HFFc6 (cell line): Measurements from ENCODE around the gene IL17C. TPM values are rescaled to one million over a fixed set of nuclear protein-coding genes. Genes with fewer than 3 reads are reported as not detected.

Experiments used
- DNase-seq: peaks from one replicate; pipeline ENCODE4 v3.0.0-alpha.2; 2018
- H3K27ac Mint-ChIP-seq: 2 replicates; pipeline ENCODE4 v1.8.0; 2020; ENCODE audit warnings: mild to moderate bottlenecking, mixed read lengths
- H3K27me3 Mint-ChIP-seq: 2 replicates; pipeline ENCODE4 v1.8.0; 2021; ENCODE audit warnings: mild to moderate bottlenecking, moderate library complexity, mixed read lengths; ENCODE audit not compliant: insufficient read depth
- H3K36me3 Mint-ChIP-seq: 2 replicates; pipeline ENCODE4 v1.8.0; 2021; ENCODE audit warnings: low read depth, mixed read lengths
- H3K4me1 Mint-ChIP-seq: 2 replicates; pipeline ENCODE4 v1.8.0; 2020; ENCODE audit warnings: low read depth, mixed read lengths
- H3K4me3 Mint-ChIP-seq: 2 replicates; pipeline ENCODE4 v1.8.0; 2020; ENCODE audit warnings: mild to moderate bottlenecking, moderate library complexity, mixed read lengths
- H3K9me3 Mint-ChIP-seq: 2 replicates; pipeline ENCODE4 v1.8.0; 2020; ENCODE audit warnings: mild to moderate bottlenecking, mixed read lengths
- total RNA-seq, 6 experiments: library from RNA; stranded (reverse); fragmentation: NEBNext Ultra II Directional; extraction: Animal tissue kit (Norgen Biotek cat#: 25700); gene quantifications; 2 replicates in 1 of 6; 3 replicates in 5 of 6; pipeline ENCODE4 v1.2.3, GENCODE V29; 2021
- TF ChIP-seq, protein P1 (sequence below): fragments of 200-600 bp; sonication (generic); IDR thresholded peaks from 2 replicates; pipeline ENCODE4 v1.5.0; 2021; ENCODE audit warnings: antibody characterized with exemption, mild to moderate bottlenecking

Gene IL17C
- total RNA-seq, 6 experiments from 2014 or later, result not detected

DNA sequence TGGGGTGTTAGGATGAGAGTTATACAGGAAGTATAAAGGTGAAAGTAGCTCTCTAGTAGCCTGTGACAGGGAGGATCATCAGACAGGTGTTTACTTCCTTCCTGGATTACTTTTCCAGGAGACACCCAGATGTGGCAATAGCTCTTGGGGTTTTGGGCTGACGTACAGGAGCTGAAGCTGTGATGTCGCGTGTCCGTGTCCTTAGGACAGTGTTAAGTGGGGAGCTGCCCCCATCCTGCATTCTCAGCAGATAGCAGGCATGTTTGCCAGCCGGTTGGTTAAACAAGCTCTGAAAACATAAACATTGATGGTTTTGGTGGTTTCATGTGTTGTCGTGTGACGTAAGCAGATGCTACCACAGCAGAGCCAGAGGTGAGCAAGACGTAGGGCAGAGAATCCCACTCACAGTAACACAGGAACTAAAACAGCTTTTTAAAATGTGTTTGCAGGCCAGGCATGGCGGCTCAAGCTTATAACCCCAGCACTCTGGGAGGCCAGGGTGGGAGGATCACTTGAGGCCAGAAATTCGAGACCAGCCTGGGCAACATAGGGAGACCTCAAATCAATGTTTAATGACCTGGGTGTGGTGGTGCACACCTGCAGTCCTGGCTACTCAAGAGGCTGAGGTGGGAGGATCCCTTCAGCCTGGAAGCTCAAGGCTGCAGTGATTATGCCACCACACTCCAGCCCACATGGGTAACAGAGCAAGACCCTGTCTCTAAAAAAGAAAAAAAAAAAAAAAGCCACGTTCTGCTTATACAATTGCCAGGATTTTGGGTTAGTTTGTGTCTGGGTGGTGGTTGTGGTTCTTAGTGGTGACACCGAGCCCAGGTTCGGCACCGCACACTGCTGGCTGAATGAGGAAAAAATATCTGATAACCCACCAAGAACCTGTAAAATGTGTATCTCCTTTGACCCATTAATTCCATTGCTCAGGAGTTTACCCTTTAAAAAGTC is 18.2 kb upstream of the IL17C start:
- Mint-ChIP-seq H3K4me1 (no peaks in the 10 kb centered on the region), H3K9me3 (no peaks in the 10 kb centered on the region), H3K4me3 (no peak overlapping the region), H3K27me3 (peaks cover 2% of the 10 kb centered on the region), H3K27ac (no peak overlapping the region), H3K36me3 (0 out of 2 replicates have a peak, but pooled peaks cover 4% of the 10 kb centered on the region)
- TF ChIP-seq, protein P1, sequence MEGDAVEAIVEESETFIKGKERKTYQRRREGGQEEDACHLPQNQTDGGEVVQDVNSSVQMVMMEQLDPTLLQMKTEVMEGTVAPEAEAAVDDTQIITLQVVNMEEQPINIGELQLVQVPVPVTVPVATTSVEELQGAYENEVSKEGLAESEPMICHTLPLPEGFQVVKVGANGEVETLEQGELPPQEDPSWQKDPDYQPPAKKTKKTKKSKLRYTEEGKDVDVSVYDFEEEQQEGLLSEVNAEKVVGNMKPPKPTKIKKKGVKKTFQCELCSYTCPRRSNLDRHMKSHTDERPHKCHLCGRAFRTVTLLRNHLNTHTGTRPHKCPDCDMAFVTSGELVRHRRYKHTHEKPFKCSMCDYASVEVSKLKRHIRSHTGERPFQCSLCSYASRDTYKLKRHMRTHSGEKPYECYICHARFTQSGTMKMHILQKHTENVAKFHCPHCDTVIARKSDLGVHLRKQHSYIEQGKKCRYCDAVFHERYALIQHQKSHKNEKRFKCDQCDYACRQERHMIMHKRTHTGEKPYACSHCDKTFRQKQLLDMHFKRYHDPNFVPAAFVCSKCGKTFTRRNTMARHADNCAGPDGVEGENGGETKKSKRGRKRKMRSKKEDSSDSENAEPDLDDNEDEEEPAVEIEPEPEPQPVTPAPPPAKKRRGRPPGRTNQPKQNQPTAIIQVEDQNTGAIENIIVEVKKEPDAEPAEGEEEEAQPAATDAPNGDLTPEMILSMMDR, result no peak
- DNase-seq, result no peak

DNA sequence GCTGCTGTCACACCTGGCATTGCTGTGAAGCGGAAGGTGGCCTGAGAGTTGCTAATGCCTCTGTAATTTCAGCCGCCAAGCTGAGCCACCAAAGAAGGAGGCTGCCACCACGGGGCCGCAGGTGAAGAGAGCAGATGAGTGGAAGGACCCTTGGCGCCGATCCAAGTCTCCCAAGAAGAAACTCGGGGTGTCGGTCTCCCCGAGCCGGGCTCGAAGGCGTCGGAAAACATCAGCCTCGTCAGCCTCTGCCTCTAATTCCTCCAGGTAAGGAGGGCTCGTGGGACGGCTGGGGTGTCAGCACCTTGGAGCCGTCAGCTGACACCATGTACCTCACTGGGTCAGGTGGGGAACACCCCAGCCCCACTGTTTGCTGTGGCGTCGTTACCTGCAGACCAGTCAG is 16.2 kb upstream of the IL17C start:
- TF ChIP-seq, protein P1, result no peak
- H3K9me3 Mint-ChIP-seq, result no peaks in the 10 kb centered on the region
- 0 out of 2 replicates have a peak, but pooled peaks cover 4% of the 10 kb centered on the region for H3K36me3 Mint-ChIP-seq
- DNase-seq, result no peak
- H3K27me3 Mint-ChIP-seq, result peaks cover 2% of the 10 kb centered on the region; the same call in 1 of the 2 replicates
- no peak overlapping the region for H3K27ac Mint-ChIP-seq
- no peaks in the 10 kb centered on the region for H3K4me1 Mint-ChIP-seq
- H3K4me3 Mint-ChIP-seq, result no peak overlapping the region

DNA sequence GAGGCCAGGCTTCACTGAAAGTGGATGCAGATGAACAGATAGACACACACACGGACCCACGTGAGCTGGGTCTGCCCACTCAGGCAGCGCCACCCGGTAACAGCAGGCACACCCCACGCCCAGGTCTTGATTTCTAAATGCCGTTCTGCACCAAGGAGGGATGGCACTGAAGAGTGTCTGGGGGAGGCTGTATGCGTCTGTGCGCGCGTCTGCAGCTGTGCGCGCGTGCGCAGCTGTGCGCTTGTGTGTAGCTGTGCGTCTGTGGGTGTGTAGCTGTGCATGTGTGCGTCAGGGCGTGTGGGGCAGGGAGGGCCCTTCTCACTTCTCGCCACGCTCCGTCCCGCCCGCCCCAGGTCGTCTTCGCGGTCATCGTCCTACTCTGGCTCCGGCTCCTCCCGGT is 15.5 kb upstream of the IL17C start:
- Mint-ChIP-seq H3K9me3 (no peaks in the 10 kb centered on the region), H3K4me1 (no peaks in the 10 kb centered on the region), H3K4me3 (no peak overlapping the region), H3K27ac (no peak overlapping the region), H3K36me3 (peaks cover 4% of the 10 kb centered on the region; the same call in 1 of the 2 replicates), H3K27me3 (peaks cover 2% of the 10 kb centered on the region; the same call in 1 of the 2 replicates)
- DNase-seq, result no peak
- TF ChIP-seq, protein P1, result no peak

DNA sequence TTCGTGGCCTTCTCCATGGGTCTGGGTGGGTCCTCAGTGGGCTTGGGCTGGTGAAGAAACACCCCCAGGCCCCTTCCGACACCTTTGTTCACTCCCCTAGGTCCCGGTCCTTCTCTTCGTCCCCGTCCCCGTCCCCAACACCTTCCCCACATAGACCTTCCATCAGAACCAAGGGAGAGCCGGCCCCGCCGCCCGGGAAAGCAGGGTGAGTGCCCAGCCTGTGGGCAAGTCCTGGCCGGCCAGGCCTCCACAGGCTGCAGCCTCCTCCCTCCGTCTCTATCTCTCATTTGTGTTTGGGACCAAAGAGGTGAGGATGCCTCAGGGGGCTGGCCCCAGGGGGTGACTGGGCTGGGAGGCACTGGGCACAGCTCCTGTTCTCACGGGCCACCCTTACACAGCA is 14.5 kb upstream of the IL17C start:
- peaks cover 2% of the 10 kb centered on the region for H3K27me3 Mint-ChIP-seq
- no peaks in the 10 kb centered on the region for H3K4me1 Mint-ChIP-seq
- DNase-seq, result no peak
- H3K9me3 Mint-ChIP-seq, result no peaks in the 10 kb centered on the region
- no peak overlapping the region for H3K4me3 Mint-ChIP-seq
- TF ChIP-seq, protein P1, result no peak
- peaks cover 4% of the 10 kb centered on the region; the same call in 1 of the 2 replicates for H3K36me3 Mint-ChIP-seq
- no peak overlapping the region for H3K27ac Mint-ChIP-seq

DNA sequence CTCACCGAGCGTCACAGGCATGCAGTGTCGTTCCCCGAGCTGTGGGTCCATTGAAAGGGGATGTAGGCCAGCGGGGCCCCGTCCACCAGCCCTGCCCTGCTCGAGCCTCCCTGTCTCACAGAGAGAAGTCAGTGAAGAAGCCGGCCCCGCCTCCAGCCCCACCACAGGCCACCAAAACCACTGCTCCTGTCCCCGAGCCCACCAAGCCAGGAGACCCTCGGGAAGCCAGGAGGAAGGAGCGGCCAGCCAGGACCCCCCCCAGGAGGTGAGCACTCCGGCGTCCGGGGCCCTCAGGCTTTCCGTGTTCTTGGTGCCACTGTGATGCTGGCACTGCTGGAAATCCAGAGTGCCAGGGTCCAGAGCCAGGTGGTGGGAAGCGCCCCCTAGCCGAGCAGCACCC is 13.9 kb upstream of the IL17C start:
- no peak for DNase-seq
- Mint-ChIP-seq H3K27me3 (peaks cover 2% of the 10 kb centered on the region), H3K4me3 (no peak overlapping the region), H3K4me1 (no peaks in the 10 kb centered on the region), H3K27ac (no peak overlapping the region), H3K36me3 (peaks cover 4% of the 10 kb centered on the region; the same call in 1 of the 2 replicates), H3K9me3 (no peaks in the 10 kb centered on the region)
- TF ChIP-seq, protein P1, result no peak
